SK-N-DZ (cell line): Measurements from ENCODE around the gene PAPPA.

Experiments
- DNase-seq: peaks from one replicate; pipeline ENCODE4 v3.0.0-alpha.2; 2015; ENCODE audit warnings: low spot score

PAPPA gene

GRCh38 chr9:116274293-116274692 is 120.7 kb downstream of the PAPPA start:
- no peak for DNase-seq

GRCh38 chr9:116275418-116276195 is 122.0 kb downstream of the PAPPA start:
- DNase-seq: no peak

GRCh38 chr9:116276196-116276493 is 122.6 kb downstream of the PAPPA start:
- DNase-seq: no peak

GRCh38 chr9:116276651-116277121 is 123.1 kb downstream of the PAPPA start:
- DNase-seq: peak; percentile 56

- DNase-seq: no peak
Observed at GRCh38 chr9:116278326-116278725, 124.7 kb downstream of the PAPPA start.

GRCh38 chr9:116279230-116279629 is 125.6 kb downstream of the PAPPA start:
- no peak for DNase-seq

- DNase-seq: no peak
Observed at GRCh38 chr9:116280529-116280928, 126.9 kb downstream of the PAPPA start.

GRCh38 chr9:116282597-116282996 is 129.0 kb downstream of the PAPPA start:
- DNase-seq: no peak

GRCh38 chr9:116284518-116284917 is 130.9 kb downstream of the PAPPA start:
- no peak for DNase-seq

GRCh38 chr9:116285320-116285719 is 131.7 kb downstream of the PAPPA start:
- DNase-seq: no peak

GRCh38 chr9:116286297-116286696 is 132.7 kb downstream of the PAPPA start:
- DNase-seq: no peak

GRCh38 chr9:116287721-116288120 is 134.1 kb downstream of the PAPPA start:
- DNase-seq: no peak

GRCh38 chr9:116288658-116289057 is 135.1 kb downstream of the PAPPA start:
- DNase-seq: no peak

- no peak for DNase-seq
Observed at GRCh38 chr9:116297346-116297745, 143.8 kb downstream of the PAPPA start.

GRCh38 chr9:116298249-116298648 is 144.7 kb downstream of the PAPPA start:
- no peak for DNase-seq

GRCh38 chr9:116298878-116299391 is 145.3 kb downstream of the PAPPA start:
- no peak for DNase-seq

- no peak for DNase-seq
Observed at GRCh38 chr9:116300360-116300870, 146.8 kb downstream of the PAPPA start.

GRCh38 chr9:116303270-116303669 is 149.7 kb downstream of the PAPPA start:
- DNase-seq: no peak

- no peak for DNase-seq
Observed at GRCh38 chr9:116303886-116304538, 150.4 kb downstream of the PAPPA start.

GRCh38 chr9:116304761-116305160 is 151.2 kb downstream of the PAPPA start:
- DNase-seq: peak; percentile 27

- no peak for DNase-seq
Observed at GRCh38 chr9:116308076-116308475, 154.5 kb downstream of the PAPPA start.

GRCh38 chr9:116309900-116310611 is 156.5 kb downstream of the PAPPA start:
- no peak for DNase-seq
